SKM-1 (cell line): Measurements from ENCODE around the gene OBSCN.
"Not testable (repeated sequence)": the region's sequence is repeated elsewhere in the genome, so short reads cannot be mapped to it uniquely, and the experiment has no call there.

Source experiments
- DNase-seq: peaks from one replicate; lab custom pipeline; 2025; ENCODE audit not compliant: unreplicated experiment; lab: John Stamatoyannopoulos, UW

The OBSCN gene

DNA sequence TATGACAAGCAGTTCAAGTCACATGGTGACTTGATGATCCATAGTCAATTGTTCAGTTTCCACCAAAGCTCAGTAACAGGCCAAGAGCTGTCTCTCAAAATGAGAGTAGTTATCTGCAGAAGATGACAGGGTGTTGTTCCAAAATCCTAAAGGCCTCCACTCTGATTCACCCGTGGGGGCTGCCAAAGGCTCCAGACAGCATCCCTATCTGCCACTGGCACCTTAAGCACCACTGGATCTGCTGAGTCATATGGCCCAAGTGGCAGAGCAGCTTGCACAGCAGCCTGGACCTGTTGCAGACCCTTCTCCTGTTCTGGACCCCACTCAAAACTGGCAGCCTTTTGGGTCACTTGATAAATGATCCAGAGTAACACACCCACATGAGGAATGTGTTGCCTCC, 44.6 kb downstream of the OBSCN start:
- DNase-seq = not testable (repeated sequence)

DNA sequence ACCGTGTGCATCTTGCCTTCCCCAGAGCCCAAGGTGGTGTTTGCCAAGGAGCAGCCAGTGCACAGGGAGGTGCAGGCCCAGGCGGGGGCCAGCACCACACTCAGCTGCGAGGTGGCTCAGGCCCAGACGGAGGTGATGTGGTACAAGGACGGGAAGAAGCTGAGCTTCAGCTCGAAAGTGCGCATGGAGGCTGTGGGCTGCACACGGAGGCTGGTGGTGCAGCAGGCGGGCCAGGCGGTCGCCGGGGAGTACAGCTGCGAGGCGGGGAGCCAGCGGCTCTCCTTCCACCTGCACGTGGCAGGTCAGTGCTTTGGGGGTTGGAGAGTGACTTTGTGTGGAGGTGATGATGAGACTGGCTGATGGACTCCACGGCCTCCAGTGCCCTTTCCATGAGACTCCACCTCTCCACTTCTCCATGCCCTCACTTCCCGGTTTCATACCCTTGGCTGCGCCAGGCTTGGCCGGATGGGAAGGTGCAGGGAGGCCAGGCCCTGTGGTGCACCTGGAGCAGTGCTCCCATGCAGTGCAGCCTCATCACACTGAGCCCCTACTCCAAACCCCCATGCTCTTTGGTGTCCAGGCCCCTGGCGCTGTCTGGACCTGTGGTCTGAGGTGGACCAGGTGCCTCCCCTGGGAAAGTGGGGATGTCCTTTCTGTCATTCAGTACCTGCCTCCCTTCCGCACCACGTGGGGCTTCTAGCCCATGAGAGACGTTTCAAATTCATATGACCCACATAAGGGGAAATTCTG, 49.0 kb downstream of the OBSCN start:
- no peak for DNase-seq

DNA sequence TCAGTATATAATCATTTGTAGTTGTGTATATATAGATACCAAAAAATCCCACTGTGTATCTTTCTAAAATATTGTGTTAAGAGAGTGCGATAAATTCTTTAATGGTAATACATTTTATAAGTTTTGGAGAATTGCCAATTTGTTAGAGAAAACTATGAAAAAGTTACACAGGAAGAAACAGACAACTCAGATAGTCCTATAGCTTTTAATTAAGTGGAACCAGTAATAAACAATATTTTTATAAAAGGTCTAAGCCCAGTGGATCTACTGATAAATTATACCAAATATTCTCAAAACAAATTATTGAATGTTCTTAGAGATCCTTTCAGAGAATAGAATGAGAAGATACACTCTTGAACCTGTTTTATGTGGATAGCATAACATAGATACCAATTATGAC, 50.6 kb downstream of the OBSCN start:
- DNase-seq = no peak

DNA sequence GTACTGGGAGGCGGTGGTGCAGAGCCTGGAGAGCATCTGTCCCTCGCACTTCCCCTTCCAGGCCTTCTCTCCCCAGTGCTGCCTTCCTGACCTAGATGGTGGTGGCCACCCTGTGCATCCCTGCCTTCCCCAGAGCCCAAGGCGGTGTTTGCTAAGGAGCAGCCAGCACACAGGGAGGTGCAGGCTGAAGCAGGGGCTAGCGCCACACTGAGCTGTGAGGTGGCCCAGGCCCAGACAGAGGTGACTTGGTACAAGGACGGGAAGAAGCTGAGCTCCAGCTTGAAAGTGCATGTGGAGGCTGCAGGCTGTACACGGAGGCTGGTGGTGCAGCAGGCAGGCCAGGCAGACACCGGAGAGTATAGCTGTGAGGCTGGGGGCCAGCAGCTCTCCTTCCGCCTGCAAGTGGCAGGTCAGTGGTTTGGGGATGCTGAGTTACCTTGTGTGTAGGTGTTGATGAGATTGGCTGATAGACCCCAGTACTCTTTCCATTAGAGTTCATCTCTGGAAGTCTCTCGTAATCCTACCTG, 51.6 kb downstream of the OBSCN start:
- no peak for DNase-seq

DNA sequence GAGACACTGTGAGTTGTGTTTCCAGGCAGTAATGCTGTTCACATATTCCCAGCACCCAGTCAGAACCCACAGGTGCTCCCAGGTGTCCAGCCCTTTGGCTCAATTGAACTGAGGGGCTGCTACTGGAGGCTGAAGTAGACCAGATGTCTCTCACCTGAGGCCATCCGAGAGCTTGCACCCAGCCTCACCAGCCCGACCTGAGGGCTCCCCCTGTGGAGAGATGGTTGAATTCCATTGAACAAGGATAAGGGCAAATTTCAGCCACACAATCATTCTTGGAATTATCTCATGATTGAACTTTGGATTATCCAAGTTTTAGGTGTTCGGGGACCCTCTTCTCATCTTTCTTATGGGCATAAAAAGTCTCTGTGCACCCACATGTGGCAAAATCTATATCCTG, 52.1 kb downstream of the OBSCN start:
- no peak for DNase-seq

DNA sequence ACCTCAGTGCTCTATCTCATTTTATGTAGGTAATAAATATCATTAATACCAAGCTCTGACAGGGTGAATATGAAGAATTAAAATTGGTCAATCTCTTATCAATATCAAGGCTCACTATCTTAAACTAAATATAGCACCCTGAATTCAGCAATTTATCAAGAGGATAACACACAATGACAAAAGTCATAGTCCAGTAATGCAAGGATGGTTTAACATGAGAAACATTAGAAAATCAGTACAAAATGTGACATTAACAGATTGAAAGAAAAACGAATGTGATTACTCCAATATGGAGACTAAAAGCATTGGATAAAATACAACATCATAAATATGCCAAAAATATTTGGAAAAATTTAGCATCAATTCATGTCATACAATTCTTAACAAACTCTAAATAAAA, 53.9 kb downstream of the OBSCN start:
- no peak for DNase-seq

DNA sequence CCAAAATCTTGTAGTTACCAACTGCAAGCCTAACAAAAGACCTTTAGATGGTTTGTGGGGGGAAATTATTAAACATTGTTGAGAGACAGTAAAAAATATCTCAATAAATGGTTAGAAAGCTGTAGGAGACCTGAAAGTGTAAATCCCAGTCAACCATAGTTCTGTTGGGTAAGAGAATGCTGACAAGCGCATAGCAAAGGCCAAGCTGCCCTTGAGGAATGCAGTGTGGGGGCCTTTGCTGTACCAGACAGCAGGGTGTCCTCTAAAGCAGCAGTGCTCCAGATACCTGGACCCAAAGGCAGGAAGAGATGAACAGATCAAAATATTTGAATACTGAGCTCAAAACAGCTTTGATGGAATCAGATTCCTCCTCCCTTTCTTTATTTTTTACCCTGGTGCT, 54.6 kb downstream of the OBSCN start:
- DNase-seq = no peak

DNA sequence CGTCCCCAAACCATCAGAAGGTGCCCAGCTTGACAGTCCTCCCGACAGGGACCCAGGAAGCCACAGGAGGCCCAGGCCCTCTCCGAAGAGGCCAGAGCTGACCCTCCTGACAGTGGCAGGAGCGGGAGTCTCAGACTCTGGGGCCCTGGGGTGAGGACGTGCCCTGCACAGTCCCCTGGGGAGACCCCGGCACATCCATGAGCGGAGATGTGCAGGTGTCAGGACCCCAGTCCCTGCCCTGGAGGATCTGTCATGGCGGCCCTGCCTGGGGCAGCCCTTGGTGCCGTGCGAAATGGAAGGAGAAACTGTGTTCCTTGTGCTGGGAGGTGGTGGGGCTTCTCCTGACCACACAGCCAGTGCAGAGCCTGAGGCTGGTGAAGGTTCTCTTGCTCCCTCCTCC, 55.8 kb downstream of the OBSCN start:
- DNase-seq = no peak

DNA sequence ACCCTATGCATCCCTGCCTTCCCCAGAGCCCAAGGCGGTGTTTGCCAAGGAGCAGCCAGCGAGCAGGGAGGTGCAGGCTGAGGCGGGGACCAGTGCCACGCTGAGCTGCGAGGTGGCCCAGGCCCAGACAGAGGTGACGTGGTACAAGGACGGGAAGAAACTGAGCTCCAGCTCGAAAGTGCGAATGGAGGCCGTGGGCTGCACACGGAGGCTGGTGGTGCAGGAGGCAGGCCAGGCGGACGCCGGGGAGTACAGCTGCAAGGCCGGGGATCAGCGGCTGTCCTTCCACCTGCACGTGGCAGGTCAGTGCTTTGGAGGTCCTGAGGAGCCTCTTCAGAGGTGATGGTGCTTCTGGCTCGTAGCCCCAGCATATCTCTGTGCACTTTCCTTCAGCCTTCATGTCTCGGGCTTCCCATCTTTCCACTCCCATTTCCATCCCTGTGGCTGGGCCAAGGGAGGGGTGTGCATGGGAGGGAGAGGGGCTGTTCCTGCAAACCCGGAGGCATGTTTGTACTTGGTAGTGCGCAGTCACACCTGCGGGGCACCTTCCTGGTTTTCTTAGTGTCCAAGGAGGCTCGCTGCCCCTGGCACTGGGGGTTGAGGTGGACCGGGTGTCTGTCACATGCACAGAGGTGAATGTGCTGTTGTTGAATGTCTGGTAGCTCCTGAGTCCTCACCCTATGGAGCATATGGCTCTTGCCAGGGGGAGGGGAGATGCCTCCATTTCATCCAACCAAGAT, 56.4 kb downstream of the OBSCN start:
- no peak for DNase-seq

DNA sequence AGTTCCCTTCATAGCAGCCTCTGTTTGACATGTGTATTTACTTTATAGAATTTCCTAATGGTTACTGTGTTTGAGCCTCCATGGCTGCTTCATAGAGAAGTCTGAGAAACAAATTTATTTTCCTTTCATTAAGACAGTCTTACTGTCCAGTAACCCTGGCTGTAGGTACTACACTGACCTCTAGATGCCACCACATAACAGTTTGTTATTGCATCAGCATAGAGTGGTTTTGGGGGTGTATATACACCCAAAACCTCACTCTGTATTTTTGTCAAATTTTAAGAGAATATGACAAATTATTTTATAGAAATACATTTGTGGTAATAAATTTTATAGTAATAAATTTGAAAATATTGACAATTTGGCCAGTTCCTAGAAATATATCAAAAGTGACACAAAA, 57.3 kb downstream of the OBSCN start:
- no peak for DNase-seq

DNA sequence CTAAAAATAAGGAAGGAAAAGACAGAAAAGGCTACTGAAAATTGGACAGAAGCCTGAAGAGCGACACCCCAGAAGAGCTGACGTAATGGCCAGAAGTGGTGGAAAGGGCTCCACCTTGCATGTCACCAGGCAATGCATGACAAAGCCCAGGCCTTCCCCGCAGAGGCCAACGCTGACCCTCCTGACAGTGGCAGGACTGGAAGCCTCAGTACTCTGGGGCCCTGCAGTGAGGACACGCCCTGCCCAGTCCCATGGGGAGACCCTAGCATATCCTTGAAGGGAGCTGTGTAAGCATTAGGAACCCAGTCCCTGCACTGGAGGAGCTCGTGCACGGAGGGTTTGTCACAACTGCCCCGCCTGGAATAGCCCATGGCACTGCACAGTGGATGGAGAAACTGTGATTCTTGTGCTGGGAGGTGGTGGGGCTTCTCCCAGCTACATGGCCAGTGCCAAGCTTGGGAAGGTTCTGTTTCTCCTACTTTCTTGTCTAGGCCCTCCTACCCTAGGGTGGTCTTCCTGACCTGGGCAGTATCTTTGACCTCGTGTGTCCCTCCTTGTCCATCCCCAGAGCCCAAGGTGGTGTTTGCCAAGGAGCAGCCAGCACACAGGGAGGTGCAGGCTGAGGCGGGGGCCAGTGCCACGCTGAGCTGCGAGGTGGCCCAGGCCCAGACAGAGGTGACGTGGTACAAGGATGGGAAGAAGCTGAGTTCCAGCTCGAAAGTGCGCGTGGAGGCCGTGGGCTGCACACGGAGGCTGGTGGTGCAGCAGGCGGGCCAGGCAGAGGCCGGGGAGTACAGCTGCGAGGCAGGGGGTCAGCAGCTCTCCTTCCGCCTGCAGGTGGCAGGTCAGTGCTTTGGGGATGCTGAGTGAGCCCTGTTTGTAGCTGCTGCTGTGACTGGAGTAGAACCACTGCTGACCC, 60.4 kb downstream of the OBSCN start:
- no peak for DNase-seq

DNA sequence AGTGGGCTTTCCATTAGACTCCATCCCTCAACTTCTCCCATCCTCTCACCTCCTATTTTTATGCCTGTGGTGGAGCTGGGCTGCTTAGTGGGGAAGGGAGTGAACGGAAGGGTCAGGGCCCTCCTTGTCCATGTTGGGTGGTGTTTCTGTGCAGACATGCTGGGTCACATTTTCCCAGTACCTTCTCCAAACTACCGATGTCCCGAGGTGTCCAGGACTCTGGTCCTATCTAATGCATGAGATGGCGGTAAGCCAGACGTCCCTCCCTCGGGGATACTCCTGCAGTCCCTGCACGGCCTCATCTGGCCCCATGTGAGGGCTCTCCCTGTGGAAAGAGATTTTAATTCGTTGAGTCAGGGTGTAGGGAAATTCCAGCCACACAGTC, 61.0 kb downstream of the OBSCN start:
- no peak for DNase-seq

DNA sequence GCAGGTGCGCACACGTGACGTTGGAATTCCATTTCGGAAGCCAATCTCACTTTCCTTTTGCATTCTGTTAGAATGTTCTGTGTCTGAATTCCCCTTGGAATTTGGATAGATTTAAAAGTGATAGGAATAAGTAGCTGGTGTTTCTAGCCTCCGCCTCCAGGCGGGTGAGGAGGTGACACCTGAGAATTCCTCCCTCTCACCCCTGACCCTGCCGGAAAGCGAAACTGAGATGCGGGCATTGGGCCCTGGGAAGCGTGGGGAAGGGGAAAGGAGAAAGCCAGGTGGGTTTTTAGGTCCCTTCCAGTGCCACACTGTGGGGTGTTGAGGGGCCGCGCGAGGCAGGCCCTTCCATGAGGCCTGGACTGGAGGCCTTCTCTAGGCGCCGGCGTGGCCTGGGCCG, 61.6 kb downstream of the OBSCN start:
- DNase-seq = not testable (repeated sequence)

DNA sequence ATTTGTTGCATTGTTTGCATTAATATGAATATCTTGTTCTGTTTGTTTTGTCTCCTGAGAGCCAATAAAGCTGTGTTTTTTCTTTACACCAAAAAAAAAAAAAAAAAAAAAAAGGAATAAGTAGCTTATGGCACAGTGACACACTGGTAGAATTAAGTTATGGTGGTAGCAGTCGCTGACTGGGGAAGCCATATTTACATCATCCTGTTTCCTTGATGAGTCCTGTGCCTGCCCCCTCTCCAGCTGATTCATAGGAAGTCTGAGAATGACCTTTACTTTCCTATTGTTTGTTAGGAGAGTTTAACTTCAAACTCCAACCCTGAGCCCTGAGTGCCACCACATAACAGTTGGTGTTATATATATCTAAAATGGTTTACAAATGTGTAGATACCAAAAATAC, 62.2 kb downstream of the OBSCN start:
- DNase-seq = no peak

DNA sequence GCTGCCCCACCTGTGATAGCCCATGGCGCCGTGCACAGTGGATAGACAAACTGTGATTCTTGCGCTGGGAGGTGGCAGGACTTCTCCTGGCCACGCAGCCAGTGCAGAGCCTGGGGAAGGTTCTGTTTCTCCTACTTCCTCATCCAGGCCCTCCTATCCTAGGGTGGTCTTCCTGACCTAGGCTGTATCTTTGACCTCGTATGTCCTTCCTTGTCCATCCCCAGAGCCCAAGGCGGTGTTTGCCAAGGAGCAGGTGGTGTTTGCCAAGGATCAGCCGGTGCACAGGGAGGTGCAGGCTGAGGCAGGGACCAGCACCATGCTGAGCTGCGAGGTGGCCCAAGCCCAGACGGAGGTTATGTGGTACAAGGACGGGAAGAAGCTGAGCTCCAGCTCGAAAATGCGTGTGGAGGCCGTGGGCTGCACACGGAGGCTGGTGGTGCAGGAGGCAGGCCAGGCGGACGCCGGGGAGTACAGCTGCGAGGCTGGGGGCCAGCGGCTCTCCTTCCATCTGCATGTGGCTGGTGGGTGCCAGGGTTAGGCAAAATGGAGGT, 63.9 kb downstream of the OBSCN start:
- no peak for DNase-seq

DNA sequence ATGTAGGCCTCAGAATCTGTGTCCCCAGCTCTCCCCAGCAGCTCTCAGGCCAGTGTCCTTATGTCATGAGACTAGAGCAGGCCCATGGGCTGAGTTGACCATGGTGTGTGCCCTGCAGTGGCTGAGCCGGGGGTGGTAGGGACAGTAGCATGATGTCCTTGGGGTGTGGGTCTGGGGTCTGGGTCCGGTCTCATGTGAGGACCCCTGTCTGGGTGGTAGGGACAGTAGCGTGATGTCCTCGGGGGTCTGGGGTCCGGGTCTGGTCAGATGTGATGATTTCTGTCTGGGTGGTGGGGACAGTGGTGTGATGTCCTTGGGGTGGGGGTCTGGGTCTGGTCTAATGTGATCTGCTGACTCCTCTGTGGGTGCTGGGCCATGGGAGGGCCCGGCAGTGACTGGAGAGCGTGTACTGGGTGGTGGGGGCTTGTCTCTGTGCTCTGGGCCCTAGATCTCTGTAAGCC, 64.5 kb downstream of the OBSCN start:
- no peak for DNase-seq

DNA sequence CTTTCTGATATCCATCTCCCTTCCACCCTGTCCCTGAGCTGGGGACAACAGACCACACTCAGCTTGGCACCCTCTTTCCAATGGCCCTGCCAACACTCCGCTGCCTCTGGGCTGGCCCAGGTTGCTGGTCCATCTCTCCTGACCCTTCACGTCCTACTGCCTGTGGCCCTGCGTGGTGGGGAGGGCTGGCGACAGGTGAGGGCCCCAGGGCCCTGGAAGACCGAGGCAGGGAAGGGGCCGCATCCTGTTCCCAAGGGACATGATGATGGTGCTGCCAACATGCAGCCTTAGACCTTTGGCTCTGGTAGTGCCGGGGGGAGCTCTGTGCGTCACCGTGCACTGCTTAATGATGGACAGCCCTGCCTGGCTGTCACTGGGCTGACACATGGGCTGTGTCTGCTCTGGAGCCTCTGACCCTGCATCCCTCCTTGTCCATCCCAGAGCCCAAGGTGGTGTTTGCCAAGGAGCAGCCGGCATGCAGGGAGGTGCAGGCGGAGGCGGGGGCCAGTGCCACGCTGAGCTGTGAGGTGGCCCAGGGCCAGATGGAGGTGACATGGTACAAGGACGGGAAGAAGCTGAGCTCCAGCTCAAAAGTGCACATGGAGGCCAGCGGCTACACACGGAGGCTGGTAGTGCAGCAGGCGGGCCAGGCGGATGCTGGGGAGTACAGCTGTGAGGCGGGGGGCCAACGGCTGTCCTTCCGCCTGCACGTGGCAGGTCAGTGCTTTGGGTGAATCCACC, 65.2 kb downstream of the OBSCN start:
- no peak for DNase-seq

DNA sequence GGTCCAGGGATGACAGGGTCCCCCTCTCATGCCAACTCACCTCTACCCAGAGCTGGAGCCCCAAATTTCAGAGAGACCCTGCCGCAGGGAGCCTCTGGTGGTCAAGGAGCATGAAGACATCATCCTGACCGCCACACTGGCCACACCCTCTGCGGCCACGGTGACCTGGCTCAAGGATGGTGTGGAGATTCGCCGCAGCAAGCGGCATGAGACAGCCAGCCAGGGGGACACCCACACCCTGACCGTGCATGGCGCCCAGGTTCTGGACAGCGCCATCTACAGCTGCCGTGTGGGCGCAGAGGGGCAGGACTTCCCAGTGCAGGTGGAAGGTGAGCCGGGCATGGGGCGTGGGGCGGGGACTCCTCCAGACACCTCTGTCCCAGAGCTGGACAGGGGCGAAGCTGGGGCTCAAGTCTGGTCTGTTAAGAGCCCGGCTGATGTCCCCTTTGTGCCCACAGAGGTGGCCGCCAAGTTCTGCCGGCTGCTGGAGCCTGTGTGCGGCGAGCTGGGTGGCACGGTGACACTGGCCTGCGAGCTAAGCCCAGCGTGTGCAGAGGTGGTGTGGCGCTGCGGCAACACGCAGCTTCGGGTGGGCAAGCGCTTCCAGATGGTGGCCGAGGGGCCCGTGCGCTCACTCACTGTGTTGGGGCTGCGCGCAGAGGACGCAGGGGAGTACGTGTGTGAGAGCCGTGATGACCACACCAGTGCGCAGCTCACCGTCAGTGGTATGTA, 66.0 kb downstream of the OBSCN start:
- DNase-seq = no peak

DNA sequence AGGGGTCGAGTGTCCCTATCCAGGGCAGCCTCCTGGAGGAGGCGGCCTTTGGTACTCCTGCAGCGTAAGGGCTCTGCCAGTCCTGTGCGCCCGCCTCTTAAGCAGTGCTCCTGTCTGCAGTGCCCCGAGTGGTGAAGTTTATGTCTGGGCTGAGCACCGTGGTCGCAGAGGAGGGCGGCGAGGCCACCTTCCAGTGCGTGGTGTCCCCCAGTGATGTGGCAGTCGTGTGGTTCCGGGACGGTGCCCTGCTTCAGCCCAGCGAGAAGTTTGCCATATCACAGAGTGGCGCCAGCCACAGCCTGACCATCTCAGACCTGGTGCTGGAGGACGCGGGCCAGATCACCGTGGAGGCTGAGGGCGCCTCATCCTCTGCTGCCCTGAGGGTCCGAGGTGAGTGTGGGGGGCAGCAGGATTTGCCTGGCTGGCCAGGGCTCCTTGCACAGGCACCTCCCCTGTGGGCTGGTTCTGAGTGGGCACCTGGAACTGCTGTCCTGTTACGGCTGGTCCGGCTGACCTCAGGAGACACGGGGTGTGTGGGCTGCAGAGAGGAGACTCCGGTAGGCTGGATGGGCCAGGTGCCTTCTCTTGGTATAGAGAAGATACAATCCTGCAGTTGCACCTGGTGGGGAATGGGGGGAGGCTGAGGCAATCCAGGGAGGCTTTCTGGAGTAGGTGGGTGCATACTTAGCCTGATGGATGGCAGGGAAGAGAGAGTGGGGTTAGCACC, 66.8 kb downstream of the OBSCN start:
- DNase-seq = no peak
